Peyer's patch (tissue), 4 donors: ENCODE results near the gene LBX2.

Experiments used
- CTCF ChIP-seq, 6 experiments: fragments of 450-650 bp in 4 of 6; fragments of 200-600 bp in 2 of 6; sonication (generic) in 1 of 6; IDR thresholded peaks; one replicate each; pipeline ENCODE4 v1.5.1; 2017 to 2019; ENCODE audit warnings: antibody characterized with exemption in 6 of 6, mild to moderate bottlenecking in 3 of 6, moderate library complexity in 1 of 6
- POLR2A ChIP-seq, 2 donors: fragments of 450-650 bp; IDR thresholded peaks; one replicate each; pipeline ENCODE4 v1.5.1; 2017; ENCODE audit warnings: antibody characterized with exemption in 2 of 2, mild to moderate bottlenecking in 2 of 2, moderate library complexity in 2 of 2

GRCh38 chr2:74542978-74543377 is 43.6 kb upstream of the LBX2 start:
- TF ChIP-seq CTCF (IDR thresholded peaks at IDR 0.05) (no peak), POLR2A (IDR thresholded peaks at IDR 0.05) (no peak)
